Colonic mucosa (tissue), 4 donors: ENCODE measurements around the gene NEGR1. TPM values are rescaled to one million over a fixed set of nuclear protein-coding genes. Genes with fewer than 3 reads are reported as not detected.

Experiments used
- DNase-seq: peaks from one replicate; pipeline ENCODE4 v3.0.0-alpha.2; 2020
- H3K27ac ChIP-seq: fragments of 200-600 bp; one replicate; pipeline ENCODE4 v1.8.0; 2021
- H3K27me3 ChIP-seq: fragments of 200-600 bp; one replicate; pipeline ENCODE4 v1.8.0; 2021
- H3K36me3 ChIP-seq: fragments of 200-600 bp; one replicate; pipeline ENCODE4 v1.8.0; 2021
- H3K4me1 ChIP-seq: fragments of 200-600 bp; one replicate; pipeline ENCODE4 v1.8.0; 2021; ENCODE audit warnings: mild to moderate bottlenecking
- H3K4me3 ChIP-seq: fragments of 200-600 bp; one replicate; pipeline ENCODE4 v1.8.0; 2021
- H3K9ac ChIP-seq, 2 donors: one replicate each; pipeline ENCODE4 v1.7.0; 2013; ENCODE audit warnings: control low read depth in 2 of 2, low read depth in 2 of 2, low read length in 2 of 2
- H3K9me3 ChIP-seq: fragments of 200-600 bp; one replicate; pipeline ENCODE4 v1.8.0; 2021
- CTCF ChIP-seq: fragments of 200-600 bp; IDR thresholded peaks from one replicate; pipeline ENCODE4 v1.8.0; 2022; ENCODE audit warnings: antibody characterized with exemption, mild to moderate bottlenecking
- intact Hi-C: fragments of 100-400 bp; cut with DNase I; formaldehyde crosslinking; loops from one replicate; pipeline ENCODE4 v1.14.1; 2022
- total RNA-seq, 2 donors: library from RNA; stranded (reverse); fragmentation: NEBNext Ultra II Directional in 1 of 2; extraction: Animal tissue kit (Norgen Biotek cat#: 25700) in 1 of 2; gene quantifications; one replicate each; pipeline ENCODE4 v1.2.1, GENCODE V29; 2021
- donor health status: healthy.
- donor health status: DM: no; HTN: no; CAD: no.
- donor health status: DM: no; HTN: no; CAD: no.

NEGR1 gene
- total RNA-seq, 2 donors from 2014 or later = 4.0 to 9.2 TPM

- Histone ChIP-seq H3K36me3 (no peaks in the 10 kb centered on the region), H3K27me3 (no peaks in the 10 kb centered on the region), H3K4me1 (no peaks in the 10 kb centered on the region), H3K9ac (no peak overlapping the region), H3K27ac (no peak overlapping the region), H3K9me3 (no peaks in the 10 kb centered on the region), H3K4me3 (no peak overlapping the region)
- DNase-seq = no peak
- no peak for TF ChIP-seq CTCF
- intact Hi-C loops = no loop called here
Measured at GRCh38 chr1:72184099-72184701, 98.1 kb downstream of the NEGR1 start.

DNA sequence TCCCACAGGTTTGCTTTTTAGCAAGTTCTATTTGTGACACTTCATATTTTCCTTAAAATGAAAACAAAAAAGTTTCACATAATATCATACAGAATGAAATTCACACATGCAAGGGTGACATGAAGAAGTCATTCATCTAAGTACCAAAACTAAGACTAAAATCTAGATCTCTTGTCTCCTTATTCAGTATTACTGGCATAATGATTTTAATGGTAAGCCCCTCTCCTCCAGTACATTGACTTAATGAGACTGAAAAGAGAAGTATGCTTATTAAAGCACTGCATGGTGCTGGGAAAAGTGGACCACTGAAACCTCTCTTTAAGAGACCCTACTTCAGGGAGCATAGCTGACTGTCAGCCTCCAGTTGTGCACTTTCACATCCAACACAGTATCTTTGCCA lies 99.5 kb downstream of the NEGR1 start:
- no peak for TF ChIP-seq CTCF
- Histone ChIP-seq H3K36me3 (no peaks in the 10 kb centered on the region), H3K27ac (no peak overlapping the region), H3K9ac (no peak overlapping the region), H3K4me1 (no peaks in the 10 kb centered on the region), H3K4me3 (no peak overlapping the region), H3K9me3 (no peaks in the 10 kb centered on the region), H3K27me3 (no peaks in the 10 kb centered on the region)
- intact Hi-C loops = no loop called here
- no peak for DNase-seq

DNA sequence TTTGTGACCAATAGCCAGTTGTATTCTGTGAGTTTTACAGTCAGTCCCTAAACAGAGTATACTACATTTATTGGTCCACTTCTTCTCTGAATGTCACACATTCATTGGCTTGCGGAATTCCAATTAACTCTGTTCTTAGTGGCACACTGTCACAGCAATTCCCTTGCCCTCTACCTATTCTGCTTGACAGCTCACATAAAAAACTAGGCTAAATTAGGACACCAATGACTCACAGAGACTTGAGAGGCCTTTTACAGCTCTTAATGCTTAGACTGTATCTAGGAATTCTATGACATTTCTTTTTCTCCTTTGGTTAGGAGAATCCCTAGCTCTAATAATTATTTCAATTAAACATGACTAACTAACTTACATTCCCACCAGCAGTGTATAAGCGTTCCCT lies 104.1 kb downstream of the NEGR1 start:
- intact Hi-C loops = no loop called here
- DNase-seq = no peak
- H3K36me3 ChIP-seq = no peaks in the 10 kb centered on the region
- no peaks in the 10 kb centered on the region for H3K27me3 ChIP-seq
- H3K27ac ChIP-seq = no peak overlapping the region
- H3K4me3 ChIP-seq = no peak overlapping the region
- H3K9me3 ChIP-seq = no peaks in the 10 kb centered on the region
- no peaks in the 10 kb centered on the region for H3K4me1 ChIP-seq
- no peak overlapping the region for H3K9ac ChIP-seq
- TF ChIP-seq CTCF = no peak

DNA sequence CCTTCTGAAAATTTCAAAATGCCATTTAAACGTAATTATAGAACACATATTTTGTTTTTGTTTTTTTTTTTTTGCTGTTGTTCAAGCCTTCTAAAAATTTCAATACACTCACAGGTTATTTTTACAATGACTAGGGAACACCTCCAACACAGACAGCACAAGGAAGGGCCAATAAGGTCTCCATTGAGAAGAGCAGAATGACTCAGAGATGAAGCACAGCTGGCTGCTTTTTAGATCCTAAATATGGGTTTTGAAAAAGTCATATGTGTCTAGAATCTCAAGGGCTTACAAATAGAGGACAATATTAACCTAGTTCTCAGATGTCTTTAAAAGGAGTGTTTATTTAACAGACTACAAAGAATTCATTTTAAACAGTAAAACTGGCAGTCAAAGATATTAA lies 104.6 kb downstream of the NEGR1 start:
- no peak for TF ChIP-seq CTCF
- H3K4me3 ChIP-seq = no peak overlapping the region
- no peaks in the 10 kb centered on the region for H3K4me1 ChIP-seq
- intact Hi-C loops = no loop called here
- H3K9ac ChIP-seq = no peak overlapping the region
- no peaks in the 10 kb centered on the region for H3K9me3 ChIP-seq
- no peak for DNase-seq
- no peak overlapping the region for H3K27ac ChIP-seq
- H3K27me3 ChIP-seq = no peaks in the 10 kb centered on the region
- H3K36me3 ChIP-seq = no peaks in the 10 kb centered on the region

GRCh38 chr1:72170246-72170645 lies 112.1 kb downstream of the NEGR1 start:
- no peak for TF ChIP-seq CTCF
- intact Hi-C loops = no loop called here

More at GRCh38 chr1:72170246-72170645, 112.1 kb downstream of the NEGR1 start:
- Histone ChIP-seq H3K27ac (no peak overlapping the region), H3K4me1 (no peaks in the 10 kb centered on the region), H3K4me3 (no peak overlapping the region), H3K9ac (no peak overlapping the region), H3K36me3 (no peaks in the 10 kb centered on the region), H3K27me3 (no peaks in the 10 kb centered on the region), H3K9me3 (no peaks in the 10 kb centered on the region)
- DNase-seq = no peak
